Measurements from ENCODE around the gene MCTP2.

GRCh38 chr15:94242257-94242656, 10.9 kb downstream of the MCTP2 start:
- TF ChIP-seq CTCF (IDR thresholded peaks at IDR 0.05 in 4 of 5, conservative IDR thresholded peaks at IDR 0.05 in 1 of 5), result no peak
- TF ChIP-seq POLR2A (IDR thresholded peaks at IDR 0.05), result no peak

All from gastrocnemius medialis (tissue), 4 donors.